ENCODE data around the gene RAB1A.

GRCh38 chr2:65045651-65046050, 84.3 kb downstream of the RAB1A start:
- TF ChIP-seq POLR2A (IDR thresholded peaks at IDR 0.05) (no peak), CTCF (IDR thresholded peaks at IDR 0.05) (no peak)

All from upper lobe of left lung (tissue), 4 donors.